SU-DHL-6 (cell line): ENCODE results near the gene PKHD1.

Experiments used
- H2AFZ ChIP-seq: fragments of 200-600 bp; sonication (generic); 2 replicates; pipeline ENCODE4 v1.6.1; 2014; ENCODE audit warnings: low read depth, mild to moderate bottlenecking, moderate library complexity, mixed read lengths, antibody characterized with exemption, low read length; ENCODE audit not compliant: severe bottlenecking
- H3F3A ChIP-seq: fragments of 200-600 bp; shearing (Covaris generic); 2 replicates; pipeline ENCODE4 v1.6.0; 2016; ENCODE audit warnings: antibody characterized with exemption, mild to moderate bottlenecking; ENCODE audit not compliant: insufficient read depth
- H3K27ac ChIP-seq: fragments of 200-600 bp; sonication (generic); 2 replicates; pipeline ENCODE4 v1.5.1; 2016; ENCODE audit warnings: low read depth, mild to moderate bottlenecking, low read length, moderate library complexity, mixed read lengths
- H3K27me3 ChIP-seq: fragments of 200-600 bp; sonication (generic), shearing (Covaris generic); 2 replicates; pipeline ENCODE4 v1.6.0; 2014; ENCODE audit warnings: mild to moderate bottlenecking, low read length
- H3K36me3 ChIP-seq: fragments of 200-600 bp; sonication (generic); 2 replicates; pipeline ENCODE4 v1.6.1; 2014; ENCODE audit warnings: mild to moderate bottlenecking, low read length, mixed read lengths
- H3K4me2 ChIP-seq: fragments of 300-600, 200-600 bp; shearing (Covaris generic), sonication (generic); 2 replicates; pipeline ENCODE4 v1.6.0; 2014; ENCODE audit warnings: low read length, low read depth, mild to moderate bottlenecking; ENCODE audit not compliant: poor library complexity, severe bottlenecking
- H3K4me3 ChIP-seq: fragments of 200-600 bp; sonication (generic); 2 replicates; pipeline ENCODE4 v1.5.1; 2014; ENCODE audit warnings: antibody characterized with exemption, low read length, mild to moderate bottlenecking, mixed read lengths; ENCODE audit not compliant: insufficient read depth, poor library complexity, severe bottlenecking
- H3K79me2 ChIP-seq: fragments of 200-600 bp; sonication (generic); 2 replicates; pipeline ENCODE4 v1.6.1; 2014; ENCODE audit warnings: mild to moderate bottlenecking, low read length, moderate library complexity; ENCODE audit not compliant: insufficient read depth
- H3K9ac ChIP-seq: fragments of 200-600 bp; sonication (generic); 2 replicates; pipeline ENCODE4 v1.7.0; 2014; ENCODE audit warnings: mild to moderate bottlenecking, low read length
- H3K9me2 ChIP-seq: fragments of 200-600 bp; sonication (generic); replicated peaks from 2 replicates; pipeline ENCODE4 v1.6.1; 2014; ENCODE audit warnings: low read length; ENCODE audit not compliant: insufficient read depth
- H3K9me3 ChIP-seq: fragments of 200-600 bp; sonication (generic); 2 replicates; pipeline ENCODE4 v1.6.1; 2014; ENCODE audit warnings: low read length, mixed read lengths; ENCODE audit not compliant: insufficient read depth
- H4K20me1 ChIP-seq: fragments of 200-600 bp; sonication (generic); 2 replicates; pipeline ENCODE4 v1.6.1; 2014; ENCODE audit warnings: low read depth, mild to moderate bottlenecking, antibody characterized with exemption, low read length, moderate library complexity, mixed read lengths
- EZH2phosphoT487 ChIP-seq: fragments of 200-600 bp; sonication (generic), shearing (Covaris generic); conservative IDR thresholded peaks from 2 replicates; pipeline ENCODE4 v1.6.1; 2018; ENCODE audit warnings: mild to moderate bottlenecking, antibody characterized with exemption, low read length, moderate library complexity, mixed read lengths
- TF ChIP-seq, protein P1 (sequence below): fragments of 200-600 bp; sonication (generic); IDR thresholded peaks from one replicate; pipeline ENCODE4 v1.5.1; 2017; ENCODE audit warnings: antibody characterized with exemption, mild to moderate bottlenecking, low read length, moderate library complexity; ENCODE audit not compliant: insufficient read depth, poor library complexity, severe bottlenecking

Gene PKHD1

GRCh38 chr6:52055451-52055850 lies 32.0 kb downstream of the PKHD1 start:
- H3K36me3 ChIP-seq = no peaks in the 10 kb centered on the region
- no peak overlapping the region for H3K9ac ChIP-seq
- H4K20me1 ChIP-seq = no peaks in the 10 kb centered on the region
- no peak overlapping the region for H3K4me3 ChIP-seq
- no peaks in the 10 kb centered on the region for H3K9me2 ChIP-seq
- TF ChIP-seq, protein P1, sequence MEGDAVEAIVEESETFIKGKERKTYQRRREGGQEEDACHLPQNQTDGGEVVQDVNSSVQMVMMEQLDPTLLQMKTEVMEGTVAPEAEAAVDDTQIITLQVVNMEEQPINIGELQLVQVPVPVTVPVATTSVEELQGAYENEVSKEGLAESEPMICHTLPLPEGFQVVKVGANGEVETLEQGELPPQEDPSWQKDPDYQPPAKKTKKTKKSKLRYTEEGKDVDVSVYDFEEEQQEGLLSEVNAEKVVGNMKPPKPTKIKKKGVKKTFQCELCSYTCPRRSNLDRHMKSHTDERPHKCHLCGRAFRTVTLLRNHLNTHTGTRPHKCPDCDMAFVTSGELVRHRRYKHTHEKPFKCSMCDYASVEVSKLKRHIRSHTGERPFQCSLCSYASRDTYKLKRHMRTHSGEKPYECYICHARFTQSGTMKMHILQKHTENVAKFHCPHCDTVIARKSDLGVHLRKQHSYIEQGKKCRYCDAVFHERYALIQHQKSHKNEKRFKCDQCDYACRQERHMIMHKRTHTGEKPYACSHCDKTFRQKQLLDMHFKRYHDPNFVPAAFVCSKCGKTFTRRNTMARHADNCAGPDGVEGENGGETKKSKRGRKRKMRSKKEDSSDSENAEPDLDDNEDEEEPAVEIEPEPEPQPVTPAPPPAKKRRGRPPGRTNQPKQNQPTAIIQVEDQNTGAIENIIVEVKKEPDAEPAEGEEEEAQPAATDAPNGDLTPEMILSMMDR = no peak
- no peak for TF ChIP-seq EZH2phosphoT487
- H3K27ac ChIP-seq = no peak overlapping the region
- H3K4me2 ChIP-seq = no peak overlapping the region
- H3K27me3 ChIP-seq = no peaks in the 10 kb centered on the region
- no peak overlapping the region for H2AFZ ChIP-seq
- H3K9me3 ChIP-seq = no peaks in the 10 kb centered on the region
- H3F3A ChIP-seq = no peaks in the 10 kb centered on the region
- H3K79me2 ChIP-seq = no peaks in the 10 kb centered on the region

- no peak overlapping the region for H2AFZ ChIP-seq
- no peaks in the 10 kb centered on the region for H3K36me3 ChIP-seq
- no peaks in the 10 kb centered on the region for H3K9me3 ChIP-seq
- H3K27me3 ChIP-seq = no peaks in the 10 kb centered on the region
- no peak overlapping the region for H3K9ac ChIP-seq
- no peaks in the 10 kb centered on the region for H3K79me2 ChIP-seq
- no peak overlapping the region for H3K4me3 ChIP-seq
- H3F3A ChIP-seq = no peaks in the 10 kb centered on the region
- H3K27ac ChIP-seq = no peak overlapping the region
- no peak for TF ChIP-seq EZH2phosphoT487
- TF ChIP-seq, protein P1 = no peak
- H3K4me2 ChIP-seq = no peak overlapping the region
- H3K9me2 ChIP-seq = no peaks in the 10 kb centered on the region
- H4K20me1 ChIP-seq = no peaks in the 10 kb centered on the region
Measured at GRCh38 chr6:52053038-52053695, 34.2 kb downstream of the PKHD1 start.

DNA sequence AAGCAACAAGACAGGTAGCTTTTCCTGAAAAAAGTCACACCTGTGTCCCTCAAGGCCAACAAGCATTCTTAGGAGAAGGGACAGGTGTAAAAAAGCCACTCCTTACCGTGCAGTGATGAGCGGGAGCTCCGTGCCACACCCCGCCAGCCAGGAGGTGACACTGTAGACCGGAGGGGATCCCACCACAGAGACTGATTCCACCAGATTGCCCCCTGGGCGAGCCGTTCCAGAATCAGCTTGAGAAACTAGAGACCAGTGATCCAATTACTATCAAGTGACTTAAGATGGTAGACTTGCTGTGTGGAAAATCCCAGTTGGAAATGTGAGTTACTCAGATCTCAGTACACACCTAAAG lies 37.4 kb downstream of the PKHD1 start:
- Histone ChIP-seq H3K4me2 (no peak overlapping the region), H2AFZ (no peak overlapping the region), H3K9me3 (no peaks in the 10 kb centered on the region), H3F3A (no peaks in the 10 kb centered on the region), H3K27ac (no peak overlapping the region), H3K79me2 (no peaks in the 10 kb centered on the region), H4K20me1 (no peaks in the 10 kb centered on the region), H3K36me3 (no peaks in the 10 kb centered on the region), H3K27me3 (no peaks in the 10 kb centered on the region), H3K9me2 (no peaks in the 10 kb centered on the region), H3K4me3 (no peak overlapping the region), H3K9ac (no peak overlapping the region)
- no peak for TF ChIP-seq EZH2phosphoT487
- TF ChIP-seq, protein P1 = no peak
